WTC11 (cell line): ENCODE results near the gene CNOT6. TPM values are rescaled to one million over a fixed set of nuclear protein-coding genes. Genes with fewer than 3 reads are reported as not detected.
"Not testable (repeated sequence)": the region's sequence is repeated elsewhere in the genome, so short reads cannot be mapped to it uniquely, and the experiment has no call there.

Experiments
- ATAC-seq: fragments of 200-7000 bp; cut with Tn5 transposase; 2 replicates; pipeline ENCODE4 v1.10.0; 2021; ENCODE audit warnings: mild to moderate bottlenecking, moderate library complexity
- CTCF ChIA-PET: fragments of 300-600 bp; sonication (Branson Sonifier 250); formaldehyde crosslinking; loops from one replicate; lab custom pipeline; 2021; ENCODE audit warnings: antibody characterized with exemption; lab: Charles Lee
- POLR2A ChIA-PET: fragments of 350-600 bp; sonication (Branson Sonifier 250); formaldehyde crosslinking; loops from one replicate; lab custom pipeline; 2021; ENCODE audit warnings: antibody characterized with exemption; lab: Charles Lee
- DNase-seq: peaks from one replicate; pipeline ENCODE4 v3.0.0; 2021; ENCODE audit warnings: low spot score
- H3K27ac Mint-ChIP-seq: 2 replicates; pipeline ENCODE4 v1.8.0; 2021; ENCODE audit warnings: mixed read lengths
- H3K27me3 Mint-ChIP-seq: 2 replicates; pipeline ENCODE4 v1.8.0; 2021; ENCODE audit warnings: low read depth, mild to moderate bottlenecking, moderate library complexity, mixed read lengths
- H3K36me3 Mint-ChIP-seq: 2 replicates; pipeline ENCODE4 v1.8.0; 2021; ENCODE audit warnings: mixed read lengths
- H3K4me1 Mint-ChIP-seq: 2 replicates; pipeline ENCODE4 v1.8.0; 2022; ENCODE audit warnings: mixed read lengths
- H3K4me3 Mint-ChIP-seq: 2 replicates; pipeline ENCODE4 v1.8.0; 2021; ENCODE audit warnings: mild to moderate bottlenecking, moderate library complexity, mixed read lengths
- H3K9me3 Mint-ChIP-seq: 2 replicates; pipeline ENCODE4 v1.8.0; 2021; ENCODE audit warnings: mixed read lengths
- CBFB ChIP-seq: sonication (generic); formaldehyde crosslinking; IDR thresholded peaks from 2 replicates; pipeline ENCODE4 v1.8.1; 2022; ENCODE audit warnings: mild to moderate bottlenecking, low read depth, missing genetic modification reagents
- EMX1 ChIP-seq: fragments of 250-450 bp; sonication (Bioruptor Pico); IDR thresholded peaks from 2 replicates; pipeline ENCODE4 v1.8.0; 2021; ENCODE audit warnings: mild to moderate bottlenecking
- GABPB1 ChIP-seq: sonication (generic); formaldehyde crosslinking; IDR thresholded peaks from 2 replicates; pipeline ENCODE4 v1.8.1; 2023; ENCODE audit warnings: mild to moderate bottlenecking, missing genetic modification reagents
- JUN ChIP-seq: sonication (generic); formaldehyde crosslinking; IDR thresholded peaks from 2 replicates; pipeline ENCODE4 v1.8.0; 2023; ENCODE audit warnings: mild to moderate bottlenecking, missing genetic modification reagents
- NR2C2 ChIP-seq: sonication (generic); formaldehyde crosslinking; IDR thresholded peaks from 2 replicates; pipeline ENCODE4 v1.8.0; 2022; ENCODE audit warnings: mild to moderate bottlenecking, missing genetic modification reagents
- OVOL2 ChIP-seq: fragments of 250-450 bp; sonication (Bioruptor Pico); IDR thresholded peaks from 2 replicates; pipeline ENCODE4 v1.9.0; 2021; ENCODE audit warnings: mild to moderate bottlenecking, borderline replicate concordance
- RELA ChIP-seq: sonication (generic); formaldehyde crosslinking; IDR thresholded peaks from 2 replicates; pipeline ENCODE4 v1.8.1; 2022; ENCODE audit warnings: missing genetic modification reagents, mild to moderate bottlenecking, borderline replicate concordance
- TP53 ChIP-seq: sonication (generic); formaldehyde crosslinking; IDR thresholded peaks from 2 replicates; pipeline ENCODE4 v1.8.1; 2023; ENCODE audit warnings: mild to moderate bottlenecking, missing genetic modification reagents
- ZNF263 ChIP-seq: sonication (generic); formaldehyde crosslinking; IDR thresholded peaks from 2 replicates; pipeline ENCODE4 v1.8.1; 2022; ENCODE audit warnings: low read depth, mild to moderate bottlenecking, moderate library complexity, missing genetic modification reagents
- ZNF317 ChIP-seq: sonication (generic); formaldehyde crosslinking; IDR thresholded peaks from 2 replicates; pipeline ENCODE4 v1.8.1; 2023; ENCODE audit warnings: low read depth, mild to moderate bottlenecking, moderate library complexity, missing genetic modification reagents, borderline replicate concordance
- total RNA-seq: library from RNA; stranded (reverse); gene quantifications from 3 replicates; pipeline ENCODE4 v1.2.3, GENCODE V29; 2021
- TF ChIP-seq, protein P1 (sequence below): fragments of 200-600 bp; IDR thresholded peaks from 2 replicates; pipeline ENCODE4 v1.8.0; 2022; ENCODE audit warnings: antibody characterized with exemption
- TF ChIP-seq, protein P2 (sequence below): sonication (generic); formaldehyde crosslinking; conservative IDR thresholded peaks from 2 replicates; pipeline ENCODE4 v1.8.1; 2022; ENCODE audit warnings: mild to moderate bottlenecking, missing genetic modification reagents
- TF ChIP-seq, protein P3 (sequence below): fragments of 250-450 bp; sonication (Bioruptor Pico); IDR thresholded peaks from 2 replicates; pipeline ENCODE4 v1.9.0; 2021; ENCODE audit warnings: moderate library complexity, mild to moderate bottlenecking, inconsistent platforms, borderline replicate concordance
- TF ChIP-seq, protein P4 (sequence below): sonication (generic); formaldehyde crosslinking; IDR thresholded peaks from 2 replicates; pipeline ENCODE4 v1.8.0; 2022; ENCODE audit warnings: mild to moderate bottlenecking, missing genetic modification reagents
- TF ChIP-seq, protein P5 (sequence below): sonication (generic); formaldehyde crosslinking; IDR thresholded peaks from 2 replicates; pipeline ENCODE4 v1.8.0; 2022; ENCODE audit warnings: mild to moderate bottlenecking, missing genetic modification reagents
- TF ChIP-seq, protein P6 (sequence below): sonication (generic); formaldehyde crosslinking; IDR thresholded peaks from 2 replicates; pipeline ENCODE4 v1.8.0; 2023; ENCODE audit warnings: mild to moderate bottlenecking, missing genetic modification reagents
- TF ChIP-seq, protein P7 (sequence below): sonication (generic); formaldehyde crosslinking; IDR thresholded peaks from 2 replicates; pipeline ENCODE4 v1.8.0; 2022; ENCODE audit warnings: mild to moderate bottlenecking, missing genetic modification reagents

Gene CNOT6
- total RNA-seq, 1 experiment from 2014 or later = 41.0 TPM

DNA sequence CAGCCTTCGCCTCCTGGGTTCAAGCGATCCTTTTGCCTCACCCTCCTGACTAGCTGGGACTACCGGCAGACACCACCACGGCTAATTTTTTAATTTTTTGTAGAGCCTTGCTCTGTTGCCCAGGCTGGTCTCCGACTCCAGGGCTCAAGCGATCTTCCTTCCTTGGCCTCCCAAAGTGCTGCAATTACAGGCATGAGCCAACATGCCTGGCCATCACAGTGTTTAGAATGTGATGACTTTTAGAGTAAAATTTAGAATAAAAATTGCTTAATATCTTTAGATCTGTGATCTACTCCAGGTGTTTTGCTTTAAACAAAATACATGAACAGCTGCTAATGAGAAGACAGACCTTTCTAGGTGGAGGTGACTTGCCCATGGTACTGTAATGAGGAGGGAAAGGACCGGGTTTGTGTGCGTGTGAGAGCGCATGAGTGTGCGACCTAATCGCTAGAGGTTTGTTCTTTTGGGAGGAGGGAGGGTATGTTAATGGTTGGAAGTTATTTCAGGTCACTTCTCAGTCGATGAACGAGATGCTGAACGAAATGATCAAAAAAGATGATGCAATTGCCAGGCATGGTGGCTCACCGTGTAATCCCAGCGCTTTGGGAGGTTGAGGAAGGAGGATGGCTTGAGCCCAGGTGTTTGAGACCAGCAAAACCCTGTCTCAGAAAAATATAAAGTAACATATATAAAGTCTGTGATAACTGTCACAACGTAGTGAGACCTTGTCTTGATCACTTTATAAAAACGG, 2.0 kb downstream of the CNOT6 start:
- H3K4me1 Mint-ChIP-seq = peaks cover 42% of the 10 kb centered on the region
- no peaks in the 10 kb centered on the region for H3K27me3 Mint-ChIP-seq
- peaks cover 4% of the 10 kb centered on the region for H3K9me3 Mint-ChIP-seq
- POLR2A ChIA-PET = no interaction called here
- peaks cover 17% of the 10 kb centered on the region for H3K36me3 Mint-ChIP-seq
- H3K27ac Mint-ChIP-seq = peak overlapping the region; percentile 94
- peak overlapping the region; percentile 87 for H3K4me3 Mint-ChIP-seq
- ATAC-seq (no peak), DNase-seq (no peak)
- TF ChIP-seq EMX1 (CRISPR knock-in tag) = no peak
- TF ChIP-seq GABPB1 (CRISPR knock-in tag) = peak; percentile 48
- CTCF ChIA-PET = no interaction called here

DNA sequence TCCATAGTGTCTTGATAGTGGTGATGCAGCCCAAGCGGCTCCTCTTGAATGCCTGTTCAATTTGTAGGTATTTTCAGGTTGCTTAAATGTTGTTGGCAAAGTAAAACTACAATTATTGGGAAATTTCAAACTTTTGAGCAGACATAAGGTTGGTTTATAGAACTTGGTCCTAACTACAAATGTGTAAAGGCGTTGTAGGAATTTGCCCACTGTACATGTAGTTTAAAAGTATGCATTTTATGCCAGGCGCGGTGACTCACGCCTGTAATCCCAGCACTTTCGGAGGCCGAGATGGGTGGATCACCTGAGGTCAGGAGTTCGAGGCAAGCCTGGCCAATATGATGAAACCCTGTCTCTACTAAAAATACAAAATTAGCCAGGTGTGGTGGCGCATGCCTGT, 2.6 kb downstream of the CNOT6 start:
- not testable (repeated sequence) for H3K9me3 Mint-ChIP-seq

DNA sequence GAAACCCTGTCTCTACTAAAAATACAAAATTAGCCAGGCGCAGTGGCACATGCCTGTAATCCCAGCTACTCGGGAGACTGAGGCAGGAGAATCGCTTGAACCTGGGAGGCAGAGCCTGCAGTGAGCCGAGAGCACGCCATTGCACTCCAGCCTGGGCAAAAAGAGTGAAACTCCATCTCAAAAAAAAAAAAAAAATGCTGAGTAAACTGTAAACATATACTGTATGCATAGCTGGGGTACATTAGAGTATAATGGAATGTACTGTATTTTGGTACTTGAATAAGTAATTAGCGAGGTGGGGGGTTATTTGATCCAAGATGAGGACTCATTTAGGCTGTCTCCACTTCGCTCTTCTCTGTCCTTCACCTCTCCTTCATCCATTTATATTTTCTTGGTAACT, 3.7 kb downstream of the CNOT6 start:
- H3K27ac Mint-ChIP-seq = peak overlapping the region; percentile 19; the same call in 1 of the 2 replicates
- CTCF ChIA-PET = interaction anchor here (0.7 kb wide), 1 partner anchor 14 kb away, joined by 4 read pairs; no protein-coding TSS in a partner anchor
- H3K9me3 Mint-ChIP-seq, H3K4me3 Mint-ChIP-seq, POLR2A ChIA-PET, ATAC-seq, H3K27me3 Mint-ChIP-seq, DNase-seq: not testable (repeated sequence)
- peaks cover 20% of the 10 kb centered on the region for H3K36me3 Mint-ChIP-seq
- H3K4me1 Mint-ChIP-seq = peaks cover 30% of the 10 kb centered on the region

More for the DNA sequence above, 2.6 kb downstream of the CNOT6 start:
- ATAC-seq, POLR2A ChIA-PET, H3K27me3 Mint-ChIP-seq, DNase-seq, CTCF ChIA-PET, H3K4me3 Mint-ChIP-seq: not testable (repeated sequence)
- Mint-ChIP-seq H3K4me1 (peaks cover 35% of the 10 kb centered on the region), H3K36me3 (peaks cover 17% of the 10 kb centered on the region), H3K27ac (peak overlapping the region; percentile 94; the same call in 1 of the 2 replicates)

DNA sequence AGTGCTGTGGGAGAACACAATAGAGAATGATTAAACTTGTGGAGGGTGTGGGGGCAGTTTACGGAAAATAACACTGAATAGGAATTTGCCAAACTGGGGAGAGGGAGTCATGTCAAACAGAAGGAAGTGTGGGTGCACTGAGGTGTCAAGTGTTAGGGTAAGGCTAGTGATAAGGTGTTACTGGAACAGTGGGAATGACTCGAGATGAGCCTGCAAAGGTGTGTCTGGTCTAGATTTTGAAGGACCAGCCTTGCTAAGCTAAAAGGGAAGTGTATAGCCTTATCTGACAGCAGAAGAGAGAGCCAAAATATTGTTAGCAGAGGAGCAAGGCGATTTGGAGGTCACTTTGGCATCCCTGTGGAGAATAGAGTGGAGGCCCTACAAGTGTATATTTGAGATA, 4.2 kb downstream of the CNOT6 start:
- CTCF ChIA-PET = no interaction called here
- Mint-ChIP-seq H3K36me3 (peaks cover 20% of the 10 kb centered on the region), H3K27me3 (no peaks in the 10 kb centered on the region), H3K4me1 (peaks cover 27% of the 10 kb centered on the region), H3K27ac (peak overlapping the region; percentile 19), H3K9me3 (peaks cover 2% of the 10 kb centered on the region), H3K4me3 (no peak overlapping the region)
- DNase-seq (no peak), ATAC-seq (no peak)
- POLR2A ChIA-PET = no interaction called here
- TF ChIP-seq, protein P1, sequence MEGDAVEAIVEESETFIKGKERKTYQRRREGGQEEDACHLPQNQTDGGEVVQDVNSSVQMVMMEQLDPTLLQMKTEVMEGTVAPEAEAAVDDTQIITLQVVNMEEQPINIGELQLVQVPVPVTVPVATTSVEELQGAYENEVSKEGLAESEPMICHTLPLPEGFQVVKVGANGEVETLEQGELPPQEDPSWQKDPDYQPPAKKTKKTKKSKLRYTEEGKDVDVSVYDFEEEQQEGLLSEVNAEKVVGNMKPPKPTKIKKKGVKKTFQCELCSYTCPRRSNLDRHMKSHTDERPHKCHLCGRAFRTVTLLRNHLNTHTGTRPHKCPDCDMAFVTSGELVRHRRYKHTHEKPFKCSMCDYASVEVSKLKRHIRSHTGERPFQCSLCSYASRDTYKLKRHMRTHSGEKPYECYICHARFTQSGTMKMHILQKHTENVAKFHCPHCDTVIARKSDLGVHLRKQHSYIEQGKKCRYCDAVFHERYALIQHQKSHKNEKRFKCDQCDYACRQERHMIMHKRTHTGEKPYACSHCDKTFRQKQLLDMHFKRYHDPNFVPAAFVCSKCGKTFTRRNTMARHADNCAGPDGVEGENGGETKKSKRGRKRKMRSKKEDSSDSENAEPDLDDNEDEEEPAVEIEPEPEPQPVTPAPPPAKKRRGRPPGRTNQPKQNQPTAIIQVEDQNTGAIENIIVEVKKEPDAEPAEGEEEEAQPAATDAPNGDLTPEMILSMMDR = no peak
- TF ChIP-seq, protein P2, sequence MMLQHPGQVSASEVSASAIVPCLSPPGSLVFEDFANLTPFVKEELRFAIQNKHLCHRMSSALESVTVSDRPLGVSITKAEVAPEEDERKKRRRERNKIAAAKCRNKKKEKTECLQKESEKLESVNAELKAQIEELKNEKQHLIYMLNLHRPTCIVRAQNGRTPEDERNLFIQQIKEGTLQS = no peak
- TF ChIP-seq ZNF317 (CRISPR knock-in tag) = no peak
- no peak for TF ChIP-seq ZNF263 (CRISPR knock-in tag)
- no peak for TF ChIP-seq OVOL2
- TF ChIP-seq, protein P3, sequence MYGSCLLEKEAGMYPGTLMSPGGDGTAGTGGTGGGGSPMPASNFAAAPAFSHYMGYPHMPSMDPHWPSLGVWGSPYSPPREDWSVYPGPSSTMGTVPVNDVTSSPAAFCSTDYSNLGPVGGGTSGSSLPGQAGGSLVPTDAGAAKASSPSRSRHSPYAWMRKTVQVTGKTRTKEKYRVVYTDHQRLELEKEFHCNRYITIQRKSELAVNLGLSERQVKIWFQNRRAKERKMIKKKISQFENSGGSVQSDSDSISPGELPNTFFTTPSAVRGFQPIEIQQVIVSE (CRISPR knock-in tag) = no peak
- no peak for TF ChIP-seq CBFB (CRISPR knock-in tag)
- TF ChIP-seq, protein P4, sequence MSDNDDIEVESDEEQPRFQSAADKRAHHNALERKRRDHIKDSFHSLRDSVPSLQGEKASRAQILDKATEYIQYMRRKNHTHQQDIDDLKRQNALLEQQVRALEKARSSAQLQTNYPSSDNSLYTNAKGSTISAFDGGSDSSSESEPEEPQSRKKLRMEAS (CRISPR knock-in tag) = no peak
- TF ChIP-seq NR2C2 = no peak
- no peak for TF ChIP-seq JUN (CRISPR knock-in tag)
- TF ChIP-seq, protein P5, sequence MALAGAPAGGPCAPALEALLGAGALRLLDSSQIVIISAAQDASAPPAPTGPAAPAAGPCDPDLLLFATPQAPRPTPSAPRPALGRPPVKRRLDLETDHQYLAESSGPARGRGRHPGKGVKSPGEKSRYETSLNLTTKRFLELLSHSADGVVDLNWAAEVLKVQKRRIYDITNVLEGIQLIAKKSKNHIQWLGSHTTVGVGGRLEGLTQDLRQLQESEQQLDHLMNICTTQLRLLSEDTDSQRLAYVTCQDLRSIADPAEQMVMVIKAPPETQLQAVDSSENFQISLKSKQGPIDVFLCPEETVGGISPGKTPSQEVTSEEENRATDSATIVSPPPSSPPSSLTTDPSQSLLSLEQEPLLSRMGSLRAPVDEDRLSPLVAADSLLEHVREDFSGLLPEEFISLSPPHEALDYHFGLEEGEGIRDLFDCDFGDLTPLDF (CRISPR knock-in tag) = no peak
- TF ChIP-seq, protein P6, sequence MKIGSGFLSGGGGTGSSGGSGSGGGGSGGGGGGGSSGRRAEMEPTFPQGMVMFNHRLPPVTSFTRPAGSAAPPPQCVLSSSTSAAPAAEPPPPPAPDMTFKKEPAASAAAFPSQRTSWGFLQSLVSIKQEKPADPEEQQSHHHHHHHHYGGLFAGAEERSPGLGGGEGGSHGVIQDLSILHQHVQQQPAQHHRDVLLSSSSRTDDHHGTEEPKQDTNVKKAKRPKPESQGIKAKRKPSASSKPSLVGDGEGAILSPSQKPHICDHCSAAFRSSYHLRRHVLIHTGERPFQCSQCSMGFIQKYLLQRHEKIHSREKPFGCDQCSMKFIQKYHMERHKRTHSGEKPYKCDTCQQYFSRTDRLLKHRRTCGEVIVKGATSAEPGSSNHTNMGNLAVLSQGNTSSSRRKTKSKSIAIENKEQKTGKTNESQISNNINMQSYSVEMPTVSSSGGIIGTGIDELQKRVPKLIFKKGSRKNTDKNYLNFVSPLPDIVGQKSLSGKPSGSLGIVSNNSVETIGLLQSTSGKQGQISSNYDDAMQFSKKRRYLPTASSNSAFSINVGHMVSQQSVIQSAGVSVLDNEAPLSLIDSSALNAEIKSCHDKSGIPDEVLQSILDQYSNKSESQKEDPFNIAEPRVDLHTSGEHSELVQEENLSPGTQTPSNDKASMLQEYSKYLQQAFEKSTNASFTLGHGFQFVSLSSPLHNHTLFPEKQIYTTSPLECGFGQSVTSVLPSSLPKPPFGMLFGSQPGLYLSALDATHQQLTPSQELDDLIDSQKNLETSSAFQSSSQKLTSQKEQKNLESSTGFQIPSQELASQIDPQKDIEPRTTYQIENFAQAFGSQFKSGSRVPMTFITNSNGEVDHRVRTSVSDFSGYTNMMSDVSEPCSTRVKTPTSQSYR (CRISPR knock-in tag) = no peak
- TF ChIP-seq RELA = no peak
- TF ChIP-seq TP53 (CRISPR knock-in tag) = no peak
- TF ChIP-seq, protein P7, sequence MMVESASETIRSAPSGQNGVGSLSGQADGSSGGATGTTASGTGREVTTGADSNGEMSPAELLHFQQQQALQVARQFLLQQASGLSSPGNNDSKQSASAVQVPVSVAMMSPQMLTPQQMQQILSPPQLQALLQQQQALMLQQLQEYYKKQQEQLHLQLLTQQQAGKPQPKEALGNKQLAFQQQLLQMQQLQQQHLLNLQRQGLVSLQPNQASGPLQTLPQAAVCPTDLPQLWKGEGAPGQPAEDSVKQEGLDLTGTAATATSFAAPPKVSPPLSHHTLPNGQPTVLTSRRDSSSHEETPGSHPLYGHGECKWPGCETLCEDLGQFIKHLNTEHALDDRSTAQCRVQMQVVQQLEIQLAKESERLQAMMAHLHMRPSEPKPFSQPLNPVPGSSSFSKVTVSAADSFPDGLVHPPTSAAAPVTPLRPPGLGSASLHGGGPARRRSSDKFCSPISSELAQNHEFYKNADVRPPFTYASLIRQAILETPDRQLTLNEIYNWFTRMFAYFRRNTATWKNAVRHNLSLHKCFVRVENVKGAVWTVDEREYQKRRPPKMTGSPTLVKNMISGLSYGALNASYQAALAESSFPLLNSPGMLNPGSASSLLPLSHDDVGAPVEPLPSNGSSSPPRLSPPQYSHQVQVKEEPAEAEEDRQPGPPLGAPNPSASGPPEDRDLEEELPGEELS (CRISPR knock-in tag) = no peak
